ENCODE measurements around the gene TLE3. TPM values are rescaled to one million over a fixed set of nuclear protein-coding genes. Genes with fewer than 3 reads are reported as not detected.

TLE3 gene
- total and polyA plus RNA-seq, 2 of the 13 experiments (the other 11 are each of a cell fraction or from before 2014, with no cell fraction given) = 11.9 to 13.8 TPM

DNA sequence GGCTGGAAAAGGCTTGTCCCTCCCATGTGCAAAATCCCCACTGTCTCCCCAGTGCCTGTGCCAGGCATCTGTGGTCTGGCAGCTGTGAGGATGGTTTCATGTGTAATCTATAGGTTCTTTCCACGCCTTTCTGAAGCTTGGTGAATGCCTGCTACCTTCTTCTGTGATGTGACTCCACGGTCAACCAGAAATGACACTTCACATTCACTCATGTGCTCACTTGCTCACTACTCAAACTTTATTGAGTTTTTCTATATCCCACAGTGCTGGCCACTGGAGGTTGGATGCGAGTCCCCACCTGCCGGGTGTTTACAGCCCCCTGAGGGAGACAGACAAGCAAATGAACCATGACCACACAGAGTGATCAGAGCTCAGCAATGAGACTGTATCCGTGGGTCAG lies 27.9 kb upstream of the TLE3 start:
- ATAC-seq = no peak
- ChIA-PET CTCF (ENCODE audit: low intra/inter-chr PET ratio, low total read pairs) (no interaction called here), POLR2A (no interaction called here)
- Histone ChIP-seq H3K79me2 (ENCODE audit: insufficient read depth, low read length) (no peaks in the 10 kb centered on the region), H3K4me1 (ENCODE audit: insufficient read depth, low read length) (peaks cover 45% of the 10 kb centered on the region), H2AFZ (ENCODE audit: low read length) (no peak overlapping the region), H3K4me3 (replicated peaks in 1 of 3; ENCODE audit: insufficient read depth in 1 of 3, low read depth in 2 of 3, low read length in 3 of 3) (no peak overlapping the region), H4K20me1 (ENCODE audit: insufficient read depth, low read length) (no peaks in the 10 kb centered on the region), H3K27me3 (ENCODE audit: control insufficient read depth in 1 of 2, insufficient read depth in 2 of 2, low read length in 2 of 2) (peaks cover 2 to 74% of the 10 kb centered on the region in 2 experiments; a peak in 4 of 5 replicates), H3K27ac (ENCODE audit: extremely low read length, insufficient read depth, low read length) (no peak overlapping the region), H3K36me3 (replicated peaks in 1 of 2; ENCODE audit: control insufficient read depth in 1 of 2, insufficient read depth in 2 of 2, low read length in 2 of 2) (no peaks in the 10 kb centered on the region), H3K4me2 (ENCODE audit: low read depth, low read length) (no peak overlapping the region), H3K9me3 (ENCODE audit: low read length) (no peaks in the 10 kb centered on the region), H3K9ac (ENCODE audit: insufficient read depth, low read depth, low read length) (no peak overlapping the region)
- no peak for DNase-seq (ENCODE audit: low spot score)
- BruUV-seq (replicated peaks) = no TSS peak
- in situ Hi-C loops (cut with HindIII; ENCODE audit: extremely low pct_ligation_motif_present, low pct_unique_long_range_greater_than_20kb) (loop anchor here (25.0 kb wide), 1 partner anchor 538 kb away; no protein-coding TSS in a partner anchor), intact Hi-C loops (cut with micrococcal nuclease; ENCODE audit: unreplicated experiment) (loop anchor here (10.0 kb wide), 1 partner anchor 69 kb away; no protein-coding TSS in a partner anchor)
- no peak for FAIRE-seq
- WGBS (ENCODE audit: low lambda C conversion rate) = 86% methylated on average over 4 of the region's 5 CpGs
- TF ChIP-seq, protein P1, sequence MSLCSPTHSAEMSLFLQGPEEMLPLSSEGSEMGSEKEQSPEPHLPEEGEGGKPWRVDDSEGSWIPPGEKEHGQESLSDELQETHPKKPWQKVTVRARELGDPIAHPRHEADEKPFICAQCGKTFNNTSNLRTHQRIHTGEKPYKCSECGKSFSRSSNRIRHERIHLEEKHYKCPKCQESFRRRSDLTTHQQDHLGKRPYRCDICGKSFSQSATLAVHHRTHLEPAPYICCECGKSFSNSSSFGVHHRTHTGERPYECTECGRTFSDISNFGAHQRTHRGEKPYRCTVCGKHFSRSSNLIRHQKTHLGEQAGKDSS (CRISPR knock-in tag; IDR thresholded peaks at IDR 0.05; ENCODE audit: borderline replicate concordance, low read depth) = no peak
- TF ChIP-seq BRCA1 (CRISPR knock-in tag; IDR thresholded peaks at IDR 0.05) = no peak
- no peak for TF ChIP-seq ZSCAN20 (CRISPR knock-in tag; IDR thresholded peaks at IDR 0.05; ENCODE audit: borderline replicate concordance)
- no peak for TF ChIP-seq ZFP1 (CRISPR knock-in tag; IDR thresholded peaks at IDR 0.05)
- no peak for TF ChIP-seq ZNF749 (CRISPR knock-in tag; IDR thresholded peaks at IDR 0.05; ENCODE audit: borderline replicate concordance)
- TF ChIP-seq, protein P2, sequence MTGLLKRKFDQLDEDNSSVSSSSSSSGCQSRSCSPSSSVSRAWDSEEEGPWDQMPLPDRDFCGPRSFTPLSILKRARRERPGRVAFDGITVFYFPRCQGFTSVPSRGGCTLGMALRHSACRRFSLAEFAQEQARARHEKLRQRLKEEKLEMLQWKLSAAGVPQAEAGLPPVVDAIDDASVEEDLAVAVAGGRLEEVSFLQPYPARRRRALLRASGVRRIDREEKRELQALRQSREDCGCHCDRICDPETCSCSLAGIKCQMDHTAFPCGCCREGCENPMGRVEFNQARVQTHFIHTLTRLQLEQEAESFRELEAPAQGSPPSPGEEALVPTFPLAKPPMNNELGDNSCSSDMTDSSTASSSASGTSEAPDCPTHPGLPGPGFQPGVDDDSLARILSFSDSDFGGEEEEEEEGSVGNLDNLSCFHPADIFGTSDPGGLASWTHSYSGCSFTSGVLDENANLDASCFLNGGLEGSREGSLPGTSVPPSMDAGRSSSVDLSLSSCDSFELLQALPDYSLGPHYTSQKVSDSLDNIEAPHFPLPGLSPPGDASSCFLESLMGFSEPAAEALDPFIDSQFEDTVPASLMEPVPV (CRISPR knock-in tag; IDR thresholded peaks at IDR 0.05) = no peak
- TF ChIP-seq ZNF780A (CRISPR knock-in tag; IDR thresholded peaks at IDR 0.05) = no peak
- TF ChIP-seq, protein P3, sequence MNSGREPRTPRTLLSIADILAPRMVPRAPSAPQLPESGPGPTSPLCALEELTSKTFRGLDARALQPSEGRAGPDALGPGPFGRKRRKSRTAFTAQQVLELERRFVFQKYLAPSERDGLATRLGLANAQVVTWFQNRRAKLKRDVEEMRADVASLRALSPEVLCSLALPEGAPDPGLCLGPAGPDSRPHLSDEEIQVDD (CRISPR knock-in tag; IDR thresholded peaks at IDR 0.05; ENCODE audit: borderline replicate concordance) = no peak
- TF ChIP-seq FIP1L1 (IDR thresholded peaks at IDR 0.05; ENCODE audit: borderline replicate concordance, insufficient read depth, low read depth, low read length) = no peak
- TF ChIP-seq, protein P4, sequence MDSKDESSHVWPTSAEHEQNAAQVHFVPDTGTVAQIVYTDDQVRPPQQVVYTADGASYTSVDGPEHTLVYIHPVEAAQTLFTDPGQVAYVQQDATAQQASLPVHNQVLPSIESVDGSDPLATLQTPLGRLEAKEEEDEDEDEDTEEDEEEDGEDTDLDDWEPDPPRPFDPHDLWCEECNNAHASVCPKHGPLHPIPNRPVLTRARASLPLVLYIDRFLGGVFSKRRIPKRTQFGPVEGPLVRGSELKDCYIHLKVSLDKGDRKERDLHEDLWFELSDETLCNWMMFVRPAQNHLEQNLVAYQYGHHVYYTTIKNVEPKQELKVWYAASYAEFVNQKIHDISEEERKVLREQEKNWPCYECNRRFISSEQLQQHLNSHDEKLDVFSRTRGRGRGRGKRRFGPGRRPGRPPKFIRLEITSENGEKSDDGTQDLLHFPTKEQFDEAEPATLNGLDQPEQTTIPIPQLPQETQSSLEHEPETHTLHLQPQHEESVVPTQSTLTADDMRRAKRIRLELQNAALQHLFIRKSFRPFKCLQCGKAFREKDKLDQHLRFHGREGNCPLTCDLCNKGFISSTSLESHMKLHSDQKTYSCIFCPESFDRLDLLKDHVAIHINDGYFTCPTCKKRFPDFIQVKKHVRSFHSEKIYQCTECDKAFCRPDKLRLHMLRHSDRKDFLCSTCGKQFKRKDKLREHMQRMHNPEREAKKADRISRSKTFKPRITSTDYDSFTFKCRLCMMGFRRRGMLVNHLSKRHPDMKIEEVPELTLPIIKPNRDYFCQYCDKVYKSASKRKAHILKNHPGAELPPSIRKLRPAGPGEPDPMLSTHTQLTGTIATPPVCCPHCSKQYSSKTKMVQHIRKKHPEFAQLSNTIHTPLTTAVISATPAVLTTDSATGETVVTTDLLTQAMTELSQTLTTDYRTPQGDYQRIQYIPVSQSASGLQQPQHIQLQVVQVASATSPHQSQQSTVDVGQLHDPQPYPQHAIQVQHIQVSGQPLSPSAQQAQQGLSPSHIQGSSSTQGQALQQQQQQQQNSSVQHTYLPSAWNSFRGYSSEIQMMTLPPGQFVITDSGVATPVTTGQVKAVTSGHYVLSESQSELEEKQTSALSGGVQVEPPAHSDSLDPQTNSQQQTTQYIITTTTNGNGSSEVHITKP (CRISPR knock-in tag; IDR thresholded peaks at IDR 0.05; ENCODE audit: low read depth) = no peak
- TF ChIP-seq ZMYM4 (CRISPR knock-in tag; IDR thresholded peaks at IDR 0.05) = no peak
- TF ChIP-seq, protein P5, sequence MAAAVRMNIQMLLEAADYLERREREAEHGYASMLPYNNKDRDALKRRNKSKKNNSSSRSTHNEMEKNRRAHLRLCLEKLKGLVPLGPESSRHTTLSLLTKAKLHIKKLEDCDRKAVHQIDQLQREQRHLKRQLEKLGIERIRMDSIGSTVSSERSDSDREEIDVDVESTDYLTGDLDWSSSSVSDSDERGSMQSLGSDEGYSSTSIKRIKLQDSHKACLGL (CRISPR knock-in tag; IDR thresholded peaks at IDR 0.05) = no peak
- TF ChIP-seq ARNT (IDR thresholded peaks at IDR 0.05) = no peak
- no peak for TF ChIP-seq RBFOX2 (IDR thresholded peaks at IDR 0.05; ENCODE audit: low read depth, low read length)
- TF ChIP-seq TOE1 (CRISPR knock-in tag; IDR thresholded peaks at IDR 0.05) = no peak
- TF ChIP-seq, protein P6, sequence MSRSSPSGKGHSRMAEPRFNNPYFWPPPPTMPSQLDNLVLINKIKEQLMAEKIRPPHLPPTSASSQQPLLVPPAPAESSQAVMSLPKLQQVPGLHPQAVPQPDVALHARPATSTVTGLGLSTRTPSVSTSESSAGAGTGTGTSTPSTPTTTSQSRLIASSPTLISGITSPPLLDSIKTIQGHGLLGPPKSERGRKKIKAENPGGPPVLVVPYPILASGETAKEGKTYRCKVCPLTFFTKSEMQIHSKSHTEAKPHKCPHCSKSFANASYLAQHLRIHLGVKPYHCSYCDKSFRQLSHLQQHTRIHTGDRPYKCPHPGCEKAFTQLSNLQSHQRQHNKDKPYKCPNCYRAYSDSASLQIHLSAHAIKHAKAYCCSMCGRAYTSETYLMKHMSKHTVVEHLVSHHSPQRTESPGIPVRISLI (CRISPR knock-in tag; IDR thresholded peaks at IDR 0.05; ENCODE audit: borderline replicate concordance) = no peak
- no peak for TF ChIP-seq GTF2F1 (IDR thresholded peaks at IDR 0.05; ENCODE audit: low read length)
